DMS79 treated with DMSO at 0.1 percent for 48 hours (cell line): ENCODE data around the gene MAP1S.

Experiments
- DNase-seq: peaks from one replicate; lab custom pipeline; 2025; lab: John Stamatoyannopoulos, UW

MAP1S gene

GRCh38 chr19:17695198-17695597, 24.1 kb upstream of the MAP1S start:
- DNase-seq, result no peak

- no peak for DNase-seq
These were observed 15.3 kb upstream of the MAP1S start for GRCh38 chr19:17703824-17704463.

DNA sequence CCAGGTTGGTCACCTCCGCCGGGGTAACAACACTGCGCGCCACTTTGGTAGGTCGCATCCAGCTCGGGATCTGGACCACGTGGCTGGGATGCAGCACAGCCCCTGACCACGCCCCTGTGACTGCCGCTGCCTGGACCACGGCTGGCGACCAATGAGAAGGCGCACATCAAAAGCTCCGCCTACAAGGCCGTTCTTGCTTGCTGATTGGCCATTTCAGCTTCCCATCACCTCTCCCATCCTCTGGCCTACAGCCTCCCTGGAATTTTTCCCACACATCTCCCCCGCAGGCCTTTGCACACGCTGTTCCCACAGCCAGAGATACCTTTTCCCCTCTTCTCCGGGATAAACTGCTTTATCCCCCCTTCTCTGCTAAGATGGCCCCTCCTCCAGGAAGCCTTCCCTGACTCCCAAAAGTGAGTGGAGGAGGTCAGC, 12.5 kb upstream of the MAP1S start:
- no peak for DNase-seq

DNA sequence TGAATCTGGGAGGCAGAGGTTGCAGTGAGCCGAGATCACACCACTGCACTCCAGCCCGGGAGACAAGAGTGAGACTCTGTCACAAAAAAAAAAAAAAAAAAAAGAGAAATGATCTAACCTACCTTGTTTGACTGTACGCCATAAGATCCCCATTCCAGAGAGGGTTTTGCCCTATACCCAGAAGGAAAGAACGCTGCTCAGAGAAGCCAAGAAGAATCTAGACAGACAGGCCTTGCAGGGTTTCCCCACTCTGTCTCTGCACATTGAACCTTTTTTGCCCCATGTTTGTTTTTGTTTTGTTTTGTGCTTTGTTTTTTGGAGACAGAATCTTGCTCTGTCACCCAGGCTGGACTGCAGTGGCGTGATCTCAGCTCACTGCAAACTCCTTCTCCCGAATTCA, 7.4 kb upstream of the MAP1S start:
- DNase-seq, result no peak

GRCh38 chr19:17716309-17716929, 2.9 kb upstream of the MAP1S start:
- DNase-seq, result no peak

GRCh38 chr19:17718550-17718946, 732 bp upstream of the MAP1S start:
- DNase-seq, result peak; percentile 9

DNA sequence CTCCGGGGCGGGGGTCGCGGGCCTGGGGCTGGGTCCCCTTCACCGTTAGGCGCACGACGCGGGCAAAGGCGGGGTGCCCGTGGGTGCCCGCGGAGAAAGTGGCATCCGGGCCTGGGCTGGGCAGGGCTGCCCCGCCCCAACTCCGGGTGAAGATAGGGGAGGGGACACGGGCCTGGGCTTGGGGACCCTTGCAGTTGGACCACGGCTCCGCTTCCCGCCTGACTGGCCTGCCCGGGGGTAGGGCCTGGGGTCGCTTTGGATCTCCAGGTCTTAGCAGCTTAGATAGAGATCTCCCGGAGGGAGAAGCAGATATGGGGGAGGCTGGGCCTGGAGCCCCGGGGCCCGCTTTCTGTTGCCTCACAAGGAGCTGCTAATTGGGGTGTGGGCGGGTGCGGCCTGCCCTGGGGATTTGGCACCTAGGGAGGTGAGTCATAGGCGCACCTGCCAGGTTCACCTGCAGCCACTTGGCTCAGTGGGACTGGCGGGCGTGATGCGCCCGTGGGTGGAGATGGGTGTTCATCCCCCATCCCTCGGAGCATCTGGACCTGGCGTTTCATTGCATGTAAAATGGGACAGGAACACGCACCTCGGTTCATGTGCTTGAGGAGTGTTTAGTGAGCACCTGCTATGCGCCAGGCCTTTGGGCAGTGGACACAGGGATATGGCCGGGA, 585 bp downstream of the MAP1S start:
- no peak for DNase-seq

GRCh38 chr19:17720440-17720839, 1.2 kb downstream of the MAP1S start:
- DNase-seq, result peak; percentile 3

- DNase-seq, result no peak
These were observed 1.9 kb downstream of the MAP1S start for GRCh38 chr19:17721111-17721628.

GRCh38 chr19:17721821-17722220, 2.5 kb downstream of the MAP1S start:
- DNase-seq, result no peak

- DNase-seq, result no peak
These were observed 3.5 kb downstream of the MAP1S start for GRCh38 chr19:17722655-17723240.

- no peak for DNase-seq
These were observed 5.4 kb downstream of the MAP1S start for GRCh38 chr19:17724655-17725054.

- DNase-seq, result no peak
These were observed 6.3 kb downstream of the MAP1S start for GRCh38 chr19:17725422-17726078.

GRCh38 chr19:17726136-17726741, 7.0 kb downstream of the MAP1S start:
- no peak for DNase-seq

GRCh38 chr19:17726964-17727773, 7.9 kb downstream of the MAP1S start:
- no peak for DNase-seq

- no peak for DNase-seq
These were observed 8.6 kb downstream of the MAP1S start for GRCh38 chr19:17727843-17728242.

DNA sequence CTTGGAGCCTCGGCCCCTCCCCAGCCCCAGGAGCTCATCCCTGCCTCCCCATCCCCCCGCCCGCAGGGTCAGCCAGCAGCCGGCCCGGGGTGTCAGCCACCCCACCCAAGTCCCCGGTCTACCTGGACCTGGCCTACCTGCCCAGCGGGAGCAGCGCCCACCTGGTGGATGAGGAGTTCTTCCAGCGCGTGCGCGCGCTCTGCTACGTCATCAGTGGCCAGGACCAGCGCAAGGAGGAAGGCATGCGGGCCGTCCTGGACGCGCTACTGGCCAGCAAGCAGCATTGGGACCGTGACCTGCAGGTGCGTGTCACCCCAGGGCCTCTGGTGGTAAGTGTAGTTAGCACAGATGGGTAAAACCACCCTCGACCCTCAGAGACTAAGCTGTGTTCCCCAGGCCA, 13.8 kb downstream of the MAP1S start:
- no peak for DNase-seq

GRCh38 chr19:17734146-17734545, 14.9 kb downstream of the MAP1S start:
- no peak for DNase-seq

DNA sequence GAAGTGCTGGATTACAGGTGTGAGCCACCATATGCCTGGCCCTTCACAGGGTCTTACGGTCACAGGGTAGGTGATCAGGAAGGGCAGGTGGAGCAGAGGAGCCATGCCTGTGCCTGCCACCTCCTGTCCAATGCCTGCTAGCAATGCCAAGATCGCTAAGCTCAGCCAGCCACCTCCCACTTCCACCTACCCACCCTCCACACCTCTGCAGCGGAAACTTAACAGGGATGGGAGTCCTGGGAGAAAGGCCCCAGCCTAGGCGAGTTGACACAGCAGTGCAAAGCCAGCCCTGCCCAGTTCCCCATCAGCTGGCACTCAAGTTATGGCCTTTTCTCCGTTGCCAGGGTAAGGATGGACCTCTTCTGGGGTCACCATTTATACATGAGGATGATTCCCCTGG, 16.1 kb downstream of the MAP1S start:
- no peak for DNase-seq

DNA sequence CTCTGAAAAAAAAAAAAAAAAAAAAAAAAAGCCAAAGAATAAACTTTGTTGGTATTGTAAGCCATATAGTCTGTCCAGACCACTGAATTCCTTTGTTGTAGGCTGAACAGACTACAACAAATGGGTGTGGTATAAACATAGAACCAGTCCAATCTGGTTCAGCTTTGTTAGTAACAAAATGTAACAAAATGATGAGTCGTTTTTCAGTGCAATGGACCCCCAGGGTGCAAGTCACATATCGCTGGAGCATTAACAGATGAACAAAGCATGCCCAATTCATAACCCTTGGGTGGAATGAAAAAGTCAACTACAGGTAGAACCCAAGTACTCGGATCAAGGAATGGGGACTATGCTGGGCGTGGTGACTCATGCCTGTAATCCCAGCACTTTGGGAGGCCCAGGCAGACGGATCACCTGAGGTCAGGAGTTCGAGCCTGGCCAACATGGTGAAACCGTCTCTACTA, 18.4 kb downstream of the MAP1S start:
- no peak for DNase-seq
